K562 (cell line): ENCODE data around the gene PYY. TPM values are rescaled to one million over a fixed set of nuclear protein-coding genes. Genes with fewer than 3 reads are reported as not detected.

Source experiments
- BCOR ChIP-seq: fragments of 450-650 bp; IDR thresholded peaks from 2 replicates; pipeline ENCODE4 v1.6.1; 2016
- BHLHE40 ChIP-seq: IDR thresholded peaks from 2 replicates; pipeline ENCODE4 v1.6.1; 2011; ENCODE audit warnings: low read length, improper control_type of control experiment
- CCNT2 ChIP-seq: IDR thresholded peaks from 2 replicates; pipeline ENCODE4 v1.6.1; 2011; ENCODE audit warnings: borderline replicate concordance, low read depth, mild to moderate bottlenecking, moderate library complexity, mixed read lengths, low read length; ENCODE audit not compliant: insufficient read length; ENCODE audit errors: extremely low read depth
- CEBPG ChIP-seq, 3 experiments: fragments of 200-800 bp in 1 of 3; sonication (Bioruptor generic) in 1 of 3; sonication (generic) in 1 of 3; formaldehyde crosslinking in 1 of 3; IDR thresholded peaks in 2 of 3; conservative IDR thresholded peaks in 1 of 3; 2 replicates each; pipeline versions ENCODE4 v1.6.1 to v1.8.0; 2016 to 2022; ENCODE audit warnings: missing compliant biosample characterization in 2 of 3, missing genetic modification characterization in 2 of 3, mild to moderate bottlenecking in 1 of 3, missing genetic modification reagents in 1 of 3
- DLX4 ChIP-seq: fragments of 250-450 bp; sonication (Bioruptor Pico); IDR thresholded peaks from 2 replicates; pipeline ENCODE4 v1.6.1; 2021; ENCODE audit warnings: mild to moderate bottlenecking
- E2F4 ChIP-seq: sonication (generic); formaldehyde crosslinking; IDR thresholded peaks from 2 replicates; pipeline ENCODE4 v1.8.0; 2022; ENCODE audit warnings: mild to moderate bottlenecking, low read depth, missing genetic modification reagents
- E4F1 ChIP-seq: fragments of 250-450 bp; sonication (Bioruptor Pico); IDR thresholded peaks from 2 replicates; pipeline ENCODE4 v1.5.0; 2021; ENCODE audit warnings: mild to moderate bottlenecking, borderline replicate concordance
- GMEB1 ChIP-seq: fragments of 250-450 bp; sonication (Bioruptor Pico); IDR thresholded peaks from 2 replicates; pipeline ENCODE4 v1.4.0; 2020; ENCODE audit warnings: mild to moderate bottlenecking
- HDGF ChIP-seq: fragments of 450-650 bp; IDR thresholded peaks from 2 replicates; pipeline ENCODE4 v1.6.1; 2016
- NFXL1 ChIP-seq: fragments of 450-650 bp; formaldehyde crosslinking; IDR thresholded peaks from 2 replicates; pipeline ENCODE4 v1.4.0; 2021; ENCODE audit warnings: mild to moderate bottlenecking
- RBFOX2 ChIP-seq: fragments of 200-400 bp; formaldehyde crosslinking; IDR thresholded peaks from 2 replicates; pipeline ENCODE4 v1.6.1; 2017; ENCODE audit warnings: low read depth, mild to moderate bottlenecking, low read length, moderate library complexity
- RNF2 ChIP-seq: sonication (generic); IDR thresholded peaks from 2 replicates; pipeline ENCODE4 v1.6.1; 2016
- TCF7L2 ChIP-seq: fragments of 150-350 bp; IDR thresholded peaks from 2 replicates; pipeline ENCODE4 v1.6.1; 2016; ENCODE audit warnings: low read depth, mild to moderate bottlenecking, low read length, moderate library complexity
- ZNF232 ChIP-seq: sonication (generic); formaldehyde crosslinking; IDR thresholded peaks from 2 replicates; pipeline ENCODE4 v1.8.0; 2022; ENCODE audit warnings: mild to moderate bottlenecking, missing genetic modification reagents
- ZZZ3 ChIP-seq: fragments of 450-650 bp; IDR thresholded peaks from 2 replicates; pipeline ENCODE4 v1.6.1; 2016; ENCODE audit warnings: antibody characterized with exemption, mild to moderate bottlenecking, moderate library complexity
- polyA plus RNA-seq, 8 experiments: library from polyadenylated mRNA; depleted of rRNA in 4 of 8; stranded (reverse) in 5 of 8; unstranded in 3 of 8; fragments of >200 nt; fragmentation: Nextera tagmentation in 2 of 8; fragmentation: Illumina TruSeq in 1 of 8; extraction: Ambion mirVana in 2 of 8; extraction: Trizol in 1 of 8; gene quantifications; 2 replicates each; pipeline versions ENCODE4 v1.2.1 to v1.2.3, GENCODE V29; 2011 to 2014; ENCODE audit warnings: inconsistent platforms in 1 of 8, missing spikeins in 1 of 8
- total RNA-seq, 7 experiments: library from RNA; depleted of rRNA in 6 of 7; stranded (reverse); fragments of >200 nt in 6 of 7; fragmentation: Illumina TruSeq in 2 of 7; extraction: Trizol in 2 of 7; gene quantifications; 2 replicates each; pipeline versions ENCODE4 v1.2.1 to v1.2.3, GENCODE V29; 2011 to 2021; ENCODE audit warnings: low replicate concordance in 1 of 7
- TF ChIP-seq, protein P1 (sequence below): fragments of 250-450 bp; sonication (Bioruptor Pico); IDR thresholded peaks from 2 replicates; pipeline ENCODE4 v1.5.0; 2020; ENCODE audit warnings: mild to moderate bottlenecking, borderline replicate concordance
- TF ChIP-seq, protein P2 (sequence below): fragments of 450-650 bp; formaldehyde crosslinking; IDR thresholded peaks from 2 replicates; pipeline ENCODE4 v1.4.0; 2020; ENCODE audit warnings: mild to moderate bottlenecking, moderate library complexity

The PYY gene
- total and polyA plus RNA-seq, 9 of the 15 experiments (the other 6 are each of a cell fraction or from before 2014, with no cell fraction given) = not detected

DNA sequence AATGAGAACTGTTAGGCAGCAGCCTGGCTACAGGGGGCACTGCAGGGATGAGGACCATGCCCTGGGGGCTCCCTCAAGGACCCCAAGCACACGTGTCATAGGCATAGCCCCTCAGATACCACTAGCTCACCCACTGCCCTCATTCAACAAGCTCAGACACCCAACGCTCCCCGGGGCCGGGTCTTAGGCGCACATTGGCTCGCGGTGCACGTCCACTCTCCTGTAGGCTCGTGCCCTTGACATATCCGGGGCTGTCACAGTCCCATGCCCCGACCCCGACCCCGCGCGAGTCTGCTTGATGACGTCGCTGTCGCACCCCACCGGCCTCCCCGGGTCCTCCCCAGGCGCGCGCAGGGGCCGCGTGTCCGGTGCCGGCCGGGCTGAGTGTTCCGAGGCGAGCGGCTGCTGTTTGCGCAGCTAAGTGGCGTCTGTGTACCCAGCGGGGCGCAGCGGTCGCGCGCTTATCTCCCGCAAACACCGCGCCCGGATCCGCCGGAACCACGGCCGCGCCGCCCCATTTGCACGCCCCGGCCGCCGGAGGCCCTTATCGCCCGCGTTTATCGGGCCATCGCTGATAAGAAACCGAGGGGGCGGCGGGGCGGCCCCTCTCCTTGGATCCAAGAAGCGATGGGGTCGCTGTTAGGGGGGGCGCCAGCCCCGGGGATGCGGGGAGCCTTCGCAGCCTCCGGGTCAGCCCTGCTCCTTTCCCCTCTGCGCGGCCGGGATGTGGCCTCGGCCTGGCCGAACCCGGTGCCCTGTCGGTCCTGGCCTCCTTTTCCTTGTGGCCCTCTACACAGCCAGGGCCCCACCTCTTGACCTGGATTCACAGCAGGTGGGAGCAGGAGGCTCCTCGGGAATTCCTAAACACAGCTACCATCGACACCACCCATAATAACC is 30.0 kb upstream of the PYY start (continued):
- TF ChIP-seq TCF7L2 = no peak
- peak; percentile 91 for TF ChIP-seq RNF2
- TF ChIP-seq, protein P1, sequence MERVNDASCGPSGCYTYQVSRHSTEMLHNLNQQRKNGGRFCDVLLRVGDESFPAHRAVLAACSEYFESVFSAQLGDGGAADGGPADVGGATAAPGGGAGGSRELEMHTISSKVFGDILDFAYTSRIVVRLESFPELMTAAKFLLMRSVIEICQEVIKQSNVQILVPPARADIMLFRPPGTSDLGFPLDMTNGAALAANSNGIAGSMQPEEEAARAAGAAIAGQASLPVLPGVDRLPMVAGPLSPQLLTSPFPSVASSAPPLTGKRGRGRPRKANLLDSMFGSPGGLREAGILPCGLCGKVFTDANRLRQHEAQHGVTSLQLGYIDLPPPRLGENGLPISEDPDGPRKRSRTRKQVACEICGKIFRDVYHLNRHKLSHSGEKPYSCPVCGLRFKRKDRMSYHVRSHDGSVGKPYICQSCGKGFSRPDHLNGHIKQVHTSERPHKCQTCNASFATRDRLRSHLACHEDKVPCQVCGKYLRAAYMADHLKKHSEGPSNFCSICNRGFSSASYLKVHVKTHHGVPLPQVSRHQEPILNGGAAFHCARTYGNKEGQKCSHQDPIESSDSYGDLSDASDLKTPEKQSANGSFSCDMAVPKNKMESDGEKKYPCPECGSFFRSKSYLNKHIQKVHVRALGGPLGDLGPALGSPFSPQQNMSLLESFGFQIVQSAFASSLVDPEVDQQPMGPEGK = no peak
- peak; percentile 81 for TF ChIP-seq RBFOX2
- no peak for TF ChIP-seq CEBPG (CRISPR knock-in tag; IDR thresholded peaks at IDR 0.05)
- TF ChIP-seq CEBPG (tag; conservative IDR thresholded peaks at IDR 0.05 in 1 of 2, IDR thresholded peaks at IDR 0.05 in 1 of 2) = no peak
- no peak for TF ChIP-seq NFXL1 (CRISPR knock-in tag)
- no peak for TF ChIP-seq ZZZ3
- no peak for TF ChIP-seq BHLHE40
- TF ChIP-seq, protein P2, sequence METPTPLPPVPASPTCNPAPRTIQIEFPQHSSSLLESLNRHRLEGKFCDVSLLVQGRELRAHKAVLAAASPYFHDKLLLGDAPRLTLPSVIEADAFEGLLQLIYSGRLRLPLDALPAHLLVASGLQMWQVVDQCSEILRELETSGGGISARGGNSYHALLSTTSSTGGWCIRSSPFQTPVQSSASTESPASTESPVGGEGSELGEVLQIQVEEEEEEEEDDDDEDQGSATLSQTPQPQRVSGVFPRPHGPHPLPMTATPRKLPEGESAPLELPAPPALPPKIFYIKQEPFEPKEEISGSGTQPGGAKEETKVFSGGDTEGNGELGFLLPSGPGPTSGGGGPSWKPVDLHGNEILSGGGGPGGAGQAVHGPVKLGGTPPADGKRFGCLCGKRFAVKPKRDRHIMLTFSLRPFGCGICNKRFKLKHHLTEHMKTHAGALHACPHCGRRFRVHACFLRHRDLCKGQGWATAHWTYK (CRISPR knock-in tag) = no peak
- no peak for TF ChIP-seq ZNF232 (CRISPR knock-in tag)
- peak; percentile 78 for TF ChIP-seq BCOR
- TF ChIP-seq GMEB1 (CRISPR knock-in tag) = no peak
- TF ChIP-seq HDGF = no peak
- peak; percentile 100 for TF ChIP-seq CCNT2
- no peak for TF ChIP-seq DLX4 (CRISPR knock-in tag)
- TF ChIP-seq E4F1 (CRISPR knock-in tag) = no peak
- no peak for TF ChIP-seq E2F4 (CRISPR knock-in tag)
